Natural killer cell (primary cell): ENCODE measurements around the gene RABGAP1L. TPM values are rescaled to one million over a fixed set of nuclear protein-coding genes. Genes with fewer than 3 reads are reported as not detected.

Experiments used
- ATAC-seq, 3 donors: fragments of 150-1000 bp in 2 of 3; fragments of 200-7000 bp in 1 of 3; cut with Tn5 transposase; 1 replicate in 1 of 3; 2 replicates in 2 of 3; pipeline ENCODE4 v1.10.0; 2021; ENCODE audit warnings: mild to moderate bottlenecking in 2 of 3, moderate library complexity in 2 of 3
- DNase-seq, 2 donors: peaks; one replicate each; pipeline versions ENCODE4 v3.0.0 to v3.0.0-alpha.2; 2013 to 2021; ENCODE audit warnings: mixed read lengths in 1 of 2
- H3K27ac ChIP-seq: one replicate; pipeline ENCODE4 v1.5.1; 2013; ENCODE audit warnings: mild to moderate bottlenecking, low read length
- H3K27me3 ChIP-seq: one replicate; pipeline ENCODE4 v1.6.1; 2013; ENCODE audit warnings: low read length; ENCODE audit not compliant: control insufficient read depth, insufficient read depth
- H3K36me3 ChIP-seq: one replicate; pipeline ENCODE4 v1.6.1; 2013; ENCODE audit warnings: low read length; ENCODE audit not compliant: control insufficient read depth, insufficient read depth
- H3K4me1 ChIP-seq: one replicate; pipeline ENCODE4 v1.6.1; 2013; ENCODE audit warnings: low read length; ENCODE audit not compliant: control insufficient read depth, insufficient read depth
- H3K4me3 ChIP-seq: one replicate; pipeline ENCODE4 v1.5.1; 2013; ENCODE audit warnings: low read length
- H3K9me3 ChIP-seq: one replicate; pipeline ENCODE4 v1.6.1; 2013; ENCODE audit warnings: low read length; ENCODE audit not compliant: control insufficient read depth, insufficient read depth
- H3K27ac Mint-ChIP-seq, 2 donors: one replicate each; pipeline ENCODE4 v1.8.0; 2022; ENCODE audit warnings: mild to moderate bottlenecking in 2 of 2, mixed read lengths in 2 of 2, moderate library complexity in 1 of 2
- H3K27me3 Mint-ChIP-seq, 2 donors: one replicate each; pipeline ENCODE4 v1.8.0; 2022; ENCODE audit warnings: low read depth in 2 of 2, mixed read lengths in 2 of 2
- H3K36me3 Mint-ChIP-seq: one replicate; pipeline ENCODE4 v1.8.0; 2022; ENCODE audit warnings: mixed read lengths
- H3K4me1 Mint-ChIP-seq, 2 donors: one replicate each; pipeline ENCODE4 v1.8.0; 2022; ENCODE audit warnings: mixed read lengths in 2 of 2
- H3K4me3 Mint-ChIP-seq: one replicate; pipeline ENCODE4 v1.8.0; 2022; ENCODE audit warnings: mild to moderate bottlenecking, moderate library complexity, mixed read lengths
- H3K9me3 Mint-ChIP-seq, 2 donors: one replicate each; pipeline ENCODE4 v1.8.0; 2022; ENCODE audit warnings: mixed read lengths in 2 of 2
- CTCF ChIP-seq: fragments of 200-600 bp; IDR thresholded peaks from one replicate; pipeline ENCODE4 v1.8.0; 2022; ENCODE audit warnings: antibody characterized with exemption
- WGBS: methylation state at CpG from one replicate; pipeline ENCODE4 v1.1.7; 2013; ENCODE audit warnings: missing lambda C conversion rate; ENCODE audit not compliant: insufficient coverage; 5-methylcytosine and 5-hydroxymethylcytosine counted together
- intact Hi-C: fragments of 100-400 bp; cut with micrococcal nuclease; formaldehyde crosslinking; loops from one replicate; pipeline ENCODE4 v1.14.2; 2022
- total RNA-seq, 4 donors: library from RNA; stranded (reverse); fragments of 120-200 nt in 1 of 4; gene quantifications; one replicate each; pipeline versions ENCODE4 v1.2.3 to v1.2.4, GENCODE V29; 2013 to 2022

Gene RABGAP1L
- total RNA-seq, 3 donors from 2014 or later (not counting 1 experiment from before 2014, with no cell fraction given): 145 to 168 (median 153) TPM

- intact Hi-C loops: no loop called here
- Histone ChIP-seq H3K27ac (peak overlapping the region; percentile 83), H3K27me3 (no peaks in the 10 kb centered on the region), H3K9me3 (no peaks in the 10 kb centered on the region), H3K36me3 (no peaks in the 10 kb centered on the region), H3K4me1 (peaks cover 6% of the 10 kb centered on the region), H3K4me3 (peak overlapping the region; percentile 70)
- Mint-ChIP-seq H3K36me3 (no peaks in the 10 kb centered on the region), H3K9me3 (no peaks in the 10 kb centered on the region), H3K4me1 (peaks cover 14 to 16% of the 10 kb centered on the region in 2 donors), H3K27me3 (no peaks in the 10 kb centered on the region), H3K4me3 (no peak overlapping the region), H3K27ac (no peak overlapping the region)
- no peak for TF ChIP-seq CTCF
- WGBS: 26% methylated on average over 8 of the region's 10 CpGs
- ATAC-seq (peak; percentile 16 to 30 (median 19)), DNase-seq (peak; percentile 36 to 51)
Measured at GRCh38 chr1:174800216-174800851, 641.0 kb downstream of the RABGAP1L start.

- no peaks in the 10 kb centered on the region for H3K36me3 Mint-ChIP-seq
- no peaks in the 10 kb centered on the region for H3K27me3 Mint-ChIP-seq
- Histone ChIP-seq H3K27me3 (no peaks in the 10 kb centered on the region), H3K4me1 (peaks cover 6% of the 10 kb centered on the region), H3K9me3 (no peaks in the 10 kb centered on the region), H3K27ac (peak overlapping the region; percentile 83), H3K4me3 (no peak overlapping the region), H3K36me3 (no peaks in the 10 kb centered on the region)
- H3K27ac Mint-ChIP-seq: no peak overlapping the region
- H3K9me3 Mint-ChIP-seq: no peaks in the 10 kb centered on the region
- H3K4me3 Mint-ChIP-seq: no peak overlapping the region
- DNase-seq: no peak
- no CpG with 5 or more reads among the region's 1 CpG for WGBS
- TF ChIP-seq CTCF: no peak
- peaks cover 14 to 16% of the 10 kb centered on the region in 2 donors for H3K4me1 Mint-ChIP-seq
- intact Hi-C loops: no loop called here
- no peak for ATAC-seq
Measured at GRCh38 chr1:174800876-174801275, 641.6 kb downstream of the RABGAP1L start.

GRCh38 chr1:174809755-174810280, 650.5 kb downstream of the RABGAP1L start:
- Histone ChIP-seq H3K4me3 (no peak overlapping the region), H3K27ac (no peak overlapping the region), H3K36me3 (peaks cover 11% of the 10 kb centered on the region), H3K27me3 (no peaks in the 10 kb centered on the region), H3K9me3 (no peaks in the 10 kb centered on the region), H3K4me1 (peaks cover 2% of the 10 kb centered on the region)
- 100% methylated on average over 1 of the region's 2 CpGs for WGBS
- DNase-seq: no peak
- TF ChIP-seq CTCF: no peak
- Mint-ChIP-seq H3K4me1 (peaks cover 8% of the 10 kb centered on the region in 2 donors), H3K27me3 (no peaks in the 10 kb centered on the region), H3K27ac (peak overlapping the region; percentile 5 to 12), H3K36me3 (no peaks in the 10 kb centered on the region), H3K9me3 (no peaks in the 10 kb centered on the region), H3K4me3 (no peak overlapping the region)
- no peak for ATAC-seq
- intact Hi-C loops: no loop called here

- intact Hi-C loops: no loop called here
Measured at GRCh38 chr1:174812016-174812415, 652.7 kb downstream of the RABGAP1L start.

More at GRCh38 chr1:174812016-174812415, 652.7 kb downstream of the RABGAP1L start:
- DNase-seq (no peak), ATAC-seq (no peak)
- Mint-ChIP-seq H3K27me3 (no peaks in the 10 kb centered on the region), H3K4me3 (no peak overlapping the region), H3K4me1 (peaks cover 12 to 13% of the 10 kb centered on the region in 2 donors), H3K9me3 (no peaks in the 10 kb centered on the region), H3K27ac (no peak overlapping the region), H3K36me3 (no peaks in the 10 kb centered on the region)
- no peak overlapping the region for H3K4me3 ChIP-seq
- no peak for TF ChIP-seq CTCF
- no peaks in the 10 kb centered on the region for H3K27me3 ChIP-seq
- peaks cover 4% of the 10 kb centered on the region for H3K4me1 ChIP-seq
- H3K9me3 ChIP-seq: no peaks in the 10 kb centered on the region
- peaks cover 11% of the 10 kb centered on the region for H3K36me3 ChIP-seq
- no peak overlapping the region for H3K27ac ChIP-seq
